Upper lobe of left lung (tissue), 6 donors: ENCODE data around the gene TAMALIN. TPM values are rescaled to one million over a fixed set of nuclear protein-coding genes. Genes with fewer than 3 reads are reported as not detected.

Source experiments
- ATAC-seq, 2 donors: fragments of 200-7000 bp; cut with Tn5 transposase; one replicate each; pipeline ENCODE4 v1.9.1; 2022; ENCODE audit warnings: mild to moderate bottlenecking in 2 of 2, moderate library complexity in 2 of 2; ENCODE audit not compliant: low FRiP score in 2 of 2
- DNase-seq, 2 donors: peaks; one replicate each; pipeline ENCODE4 v3.0.0-alpha.2; 2019 to 2020
- H3K27ac ChIP-seq, 4 donors: fragments of 200-600 bp; sonication (generic); one replicate each; pipeline ENCODE4 v1.5.1; 2016 to 2019
- H3K27me3 ChIP-seq, 4 donors: fragments of 200-600 bp; sonication (generic); one replicate each; pipeline ENCODE4 v1.5.1; 2017 to 2019
- H3K36me3 ChIP-seq, 4 donors: fragments of 200-600 bp; sonication (generic); one replicate each; pipeline ENCODE4 v1.5.1; 2016 to 2019
- H3K4me1 ChIP-seq, 4 donors: fragments of 200-600 bp; sonication (generic); one replicate each; pipeline ENCODE4 v1.5.1; 2018 to 2019
- H3K4me3 ChIP-seq, 4 donors: fragments of 200-600 bp; sonication (generic); one replicate each; pipeline ENCODE4 v1.5.1; 2017 to 2019; ENCODE audit warnings: mild to moderate bottlenecking in 2 of 4, moderate library complexity in 1 of 4
- H3K9me3 ChIP-seq, 4 donors: fragments of 200-600 bp; sonication (generic); one replicate each; pipeline ENCODE4 v1.5.1; 2018 to 2019
- EP300 ChIP-seq, 4 donors: sonication (generic); formaldehyde crosslinking; IDR thresholded peaks; one replicate each; pipeline ENCODE4 v1.5.1; 2017; ENCODE audit warnings: antibody characterized with exemption in 4 of 4, control low read depth in 2 of 4
- POLR2A ChIP-seq, 4 donors: fragments of 450-650 bp; IDR thresholded peaks; one replicate each; pipeline ENCODE4 v1.5.1; 2016 to 2017; ENCODE audit warnings: antibody characterized with exemption in 4 of 4, mild to moderate bottlenecking in 2 of 4
- POLR2AphosphoS5 ChIP-seq, 2 donors: sonication (generic); formaldehyde crosslinking; IDR thresholded peaks; one replicate each; pipeline ENCODE4 v1.5.1; 2017; ENCODE audit warnings: antibody characterized with exemption in 2 of 2
- WGBS, 2 donors: methylation state at CpG; one replicate each; pipeline ENCODE4 v1.1.5; 2017 to 2018; 5-methylcytosine and 5-hydroxymethylcytosine counted together
- total RNA-seq, 6 donors: library from RNA; depleted of rRNA in 4 of 6; stranded (reverse); fragments of >200 nt in 4 of 6; gene quantifications; one replicate each; pipeline versions ENCODE4 v1.1.0 to v1.2.1, GENCODE V29; 2016 to 2021
- TF ChIP-seq, protein P1 (sequence below), 6 experiments: fragments of 450-650 bp in 4 of 6; fragments of 200-600 bp in 2 of 6; sonication (generic) in 2 of 6; IDR thresholded peaks; one replicate each; pipeline ENCODE4 v1.5.1; 2016 to 2019; ENCODE audit warnings: antibody characterized with exemption in 6 of 6
- donor health status: DM: no; HTN: no; CAD: no; lungs with moderate emphysema.
- donor health status: DM: no; HTN: yes; CAD: no; lungs with severe emphysema.

Gene TAMALIN
- total RNA-seq, 6 donors from 2014 or later, result 52.3 to 170 (median 73.7) TPM

DNA sequence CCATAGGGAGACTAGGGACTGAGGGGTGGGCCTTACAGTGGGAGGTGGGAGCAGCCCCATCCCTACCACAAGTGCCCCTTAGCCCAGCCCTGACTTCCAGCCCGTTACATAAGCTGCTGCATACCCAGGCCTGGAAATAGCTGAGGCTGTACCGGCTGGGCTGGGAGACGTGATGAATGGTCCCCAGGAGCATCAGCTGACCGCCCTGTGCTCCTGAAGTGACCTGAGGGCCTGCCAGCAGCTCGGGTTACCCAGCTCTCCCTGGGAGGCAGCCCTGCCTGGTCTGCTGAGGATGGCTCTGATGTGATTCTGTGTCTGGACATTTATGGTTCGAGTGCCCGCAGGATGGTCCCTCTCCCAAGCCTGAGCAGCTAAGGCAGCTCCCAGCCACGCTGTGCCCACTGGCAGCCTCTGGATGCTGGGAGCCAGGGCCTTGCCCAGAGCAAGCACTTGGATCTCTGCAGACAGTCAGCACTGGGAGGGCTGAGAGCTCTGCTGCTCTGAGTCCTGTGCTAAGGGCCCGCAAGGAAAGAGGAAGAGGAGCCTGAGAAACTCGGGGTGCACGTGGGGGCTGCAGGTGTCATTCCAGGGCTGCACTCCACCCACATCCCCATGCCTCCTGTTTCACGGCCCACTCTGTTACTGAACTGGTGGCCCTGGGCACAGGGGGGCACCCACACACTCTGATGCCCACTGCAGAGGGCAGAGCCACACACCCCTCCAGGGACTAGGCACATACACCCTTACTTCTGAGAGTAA, 20.5 kb downstream of the TAMALIN start:
- Histone ChIP-seq H3K27me3 (no peaks in the 10 kb centered on the region), H3K4me3 (no peak overlapping the region), H3K9me3 (no peaks in the 10 kb centered on the region), H3K36me3 (no peaks in the 10 kb centered on the region), H3K4me1 (peaks cover 38 to 48% (median 43%) of the 10 kb centered on the region in 4 donors), H3K27ac (peak overlapping the region in 1 of 4 donors; percentile 87)
- 80 to 87% methylated on average over 7 to 12 of the region's 12 CpGs for WGBS, 2 donors
- ATAC-seq (no peak), DNase-seq (no peak)
- TF ChIP-seq, protein P1, sequence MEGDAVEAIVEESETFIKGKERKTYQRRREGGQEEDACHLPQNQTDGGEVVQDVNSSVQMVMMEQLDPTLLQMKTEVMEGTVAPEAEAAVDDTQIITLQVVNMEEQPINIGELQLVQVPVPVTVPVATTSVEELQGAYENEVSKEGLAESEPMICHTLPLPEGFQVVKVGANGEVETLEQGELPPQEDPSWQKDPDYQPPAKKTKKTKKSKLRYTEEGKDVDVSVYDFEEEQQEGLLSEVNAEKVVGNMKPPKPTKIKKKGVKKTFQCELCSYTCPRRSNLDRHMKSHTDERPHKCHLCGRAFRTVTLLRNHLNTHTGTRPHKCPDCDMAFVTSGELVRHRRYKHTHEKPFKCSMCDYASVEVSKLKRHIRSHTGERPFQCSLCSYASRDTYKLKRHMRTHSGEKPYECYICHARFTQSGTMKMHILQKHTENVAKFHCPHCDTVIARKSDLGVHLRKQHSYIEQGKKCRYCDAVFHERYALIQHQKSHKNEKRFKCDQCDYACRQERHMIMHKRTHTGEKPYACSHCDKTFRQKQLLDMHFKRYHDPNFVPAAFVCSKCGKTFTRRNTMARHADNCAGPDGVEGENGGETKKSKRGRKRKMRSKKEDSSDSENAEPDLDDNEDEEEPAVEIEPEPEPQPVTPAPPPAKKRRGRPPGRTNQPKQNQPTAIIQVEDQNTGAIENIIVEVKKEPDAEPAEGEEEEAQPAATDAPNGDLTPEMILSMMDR (IDR thresholded peaks at IDR 0.05), result no peak
- TF ChIP-seq POLR2AphosphoS5 (IDR thresholded peaks at IDR 0.05), result no peak

DNA sequence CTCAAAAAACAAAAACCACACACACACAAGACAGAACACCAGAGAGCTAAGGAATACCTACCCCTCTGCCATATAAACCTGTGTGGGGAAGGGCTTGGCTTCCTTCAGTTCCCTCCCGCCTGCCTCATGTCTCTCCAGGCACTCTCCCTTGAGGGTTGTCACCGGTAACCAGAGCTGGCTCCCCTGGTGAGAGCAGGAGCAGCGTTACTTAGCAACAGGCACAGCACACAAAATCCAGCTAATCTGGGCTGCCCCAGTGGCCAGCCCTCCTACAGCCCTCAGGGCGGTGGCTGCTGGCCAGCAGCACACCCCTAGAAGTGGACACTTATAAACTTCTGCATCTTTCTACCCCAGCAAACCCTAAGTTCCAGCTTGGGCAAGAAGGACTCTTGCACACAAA, 22.9 kb downstream of the TAMALIN start:
- WGBS, 2 donors, result 50% methylated on average over 1 to 4 of the region's 4 CpGs
- ATAC-seq, result no peak
- Histone ChIP-seq H3K4me1 (peaks cover 30 to 44% (median 37%) of the 10 kb centered on the region in 4 donors), H3K27me3 (no peaks in the 10 kb centered on the region), H3K36me3 (no peaks in the 10 kb centered on the region), H3K9me3 (no peaks in the 10 kb centered on the region), H3K4me3 (no peak overlapping the region), H3K27ac (no peak overlapping the region)
- peak in 1 of 2 donors; percentile 64 for DNase-seq
- TF ChIP-seq POLR2A (IDR thresholded peaks at IDR 0.05), result no peak

DNA sequence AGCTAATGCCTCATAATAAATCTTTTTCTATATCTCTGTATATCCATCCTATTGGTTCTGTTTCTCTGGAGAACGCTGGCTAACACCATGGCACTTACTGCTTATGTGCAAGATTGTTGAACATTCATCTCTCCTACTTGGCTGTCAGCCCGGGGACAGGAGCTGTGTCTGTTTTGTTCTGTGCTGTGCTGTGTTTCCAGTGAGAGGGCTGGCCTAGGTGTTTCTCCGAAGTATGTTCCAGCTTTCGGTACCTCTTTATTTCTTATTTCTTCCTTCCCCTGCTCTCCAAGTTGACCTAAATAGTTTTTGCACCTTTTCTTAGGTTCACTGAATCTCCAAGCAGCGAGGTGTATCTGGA, 25.7 kb downstream of the TAMALIN start:
- 9% methylated on average over 5 of the region's 5 CpGs for WGBS, 2 donors
- peak; percentile 43 to 46 for ATAC-seq
- Histone ChIP-seq H3K4me1 (peaks cover 22 to 32% (median 31%) of the 10 kb centered on the region in 4 donors), H3K4me3 (peak overlapping the region in 3 of 4 donors; percentile 29 to 37 (median 36)), H3K27me3 (no peaks in the 10 kb centered on the region), H3K36me3 (no peaks in the 10 kb centered on the region), H3K27ac (peak overlapping the region; percentile 85 to 92 (median 89)), H3K9me3 (no peaks in the 10 kb centered on the region)
- TF ChIP-seq POLR2A (IDR thresholded peaks at IDR 0.05) (no peak), POLR2AphosphoS5 (IDR thresholded peaks at IDR 0.05) (no peak), EP300 (IDR thresholded peaks at IDR 0.05) (no peak)
- TF ChIP-seq, protein P1 (IDR thresholded peaks at IDR 0.05), result no peak
- peak in 1 of 2 donors; percentile 76 for DNase-seq

DNA sequence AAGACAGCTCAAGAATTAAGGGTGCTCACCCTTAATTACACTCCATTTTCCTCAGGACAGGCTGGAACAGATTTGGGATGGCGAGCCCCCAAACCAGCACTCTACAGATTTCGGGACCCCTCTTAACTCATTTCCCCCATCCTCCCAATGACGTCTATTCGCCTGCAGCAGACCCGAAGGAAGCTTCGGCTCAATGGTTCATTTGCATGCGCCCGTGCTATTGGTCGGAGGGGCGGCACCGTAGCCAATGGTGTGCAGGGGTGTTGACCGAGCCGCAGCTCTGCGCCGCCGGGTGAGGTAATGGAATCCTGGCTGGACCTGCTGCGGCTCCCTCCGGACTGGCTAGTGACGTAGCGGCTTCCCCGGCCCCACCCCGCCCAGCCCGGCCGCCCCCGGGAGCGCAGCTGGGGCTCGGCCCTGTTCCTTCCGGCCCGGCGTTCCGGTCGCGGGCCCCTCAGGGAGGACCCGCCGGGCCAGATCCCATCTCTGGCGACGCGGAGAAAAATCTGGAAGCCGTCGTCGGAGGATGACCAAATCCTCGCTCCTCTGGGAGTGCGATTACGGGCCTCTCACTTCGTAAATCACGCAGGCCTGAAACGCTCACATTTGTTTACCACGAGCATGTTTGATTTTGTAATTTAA, 26.2 kb downstream of the TAMALIN start:
- ATAC-seq, result peak; percentile 92 to 96

More for the DNA sequence above, 26.2 kb downstream of the TAMALIN start:
- Histone ChIP-seq H3K27ac (peak overlapping the region; percentile 86 to 92 (median 89)), H3K9me3 (no peaks in the 10 kb centered on the region), H3K36me3 (no peaks in the 10 kb centered on the region), H3K4me3 (peak overlapping the region in 3 of 4 donors; percentile 29 to 37 (median 36)), H3K4me1 (peaks cover 27 to 37% (median 34%) of the 10 kb centered on the region in 4 donors), H3K27me3 (no peaks in the 10 kb centered on the region)
- peak; percentile 97 to 99 for DNase-seq
- TF ChIP-seq POLR2A (IDR thresholded peaks at IDR 0.05), result peak in 3 of 4 donors; percentile 53 to 80 (median 77)
- peak in 2 of 4 donors; percentile 85 to 91 for TF ChIP-seq EP300 (IDR thresholded peaks at IDR 0.05)
- TF ChIP-seq, protein P1 (IDR thresholded peaks at IDR 0.05), result peak in 2 of 6 experiments; percentile 12 to 13
- TF ChIP-seq POLR2AphosphoS5 (IDR thresholded peaks at IDR 0.05), result peak; percentile 86 to 89
- 0 to 2% methylated on average over 8 to 47 of the region's 48 CpGs for WGBS, 2 donors
